Osteocyte (in vitro differentiated cells): Measurements from ENCODE around the gene STX4. TPM values are rescaled to one million over a fixed set of nuclear protein-coding genes. Genes with fewer than 3 reads are reported as not detected.

ENCODE experiments used
- DNase-seq: peaks from one replicate; pipeline ENCODE4 v3.0.0; 2021; ENCODE audit warnings: mixed read lengths; ENCODE audit not compliant: unreplicated experiment; ENCODE audit errors: extremely low spot score
- H3K27ac Mint-ChIP-seq: one replicate; pipeline ENCODE4 v1.8.0; 2021; ENCODE audit warnings: mild to moderate bottlenecking, mixed read lengths; ENCODE audit not compliant: unreplicated experiment
- H3K27me3 Mint-ChIP-seq: one replicate; pipeline ENCODE4 v1.8.0; 2021; ENCODE audit warnings: mixed read lengths; ENCODE audit not compliant: unreplicated experiment
- H3K36me3 Mint-ChIP-seq: one replicate; pipeline ENCODE4 v1.8.0; 2021; ENCODE audit warnings: mixed read lengths; ENCODE audit not compliant: unreplicated experiment
- H3K4me1 Mint-ChIP-seq: one replicate; pipeline ENCODE4 v1.8.0; 2021; ENCODE audit warnings: mixed read lengths; ENCODE audit not compliant: unreplicated experiment
- H3K4me3 Mint-ChIP-seq: one replicate; pipeline ENCODE4 v1.8.0; 2021; ENCODE audit warnings: mild to moderate bottlenecking, moderate library complexity, mixed read lengths; ENCODE audit not compliant: unreplicated experiment
- H3K9me3 Mint-ChIP-seq: one replicate; pipeline ENCODE4 v1.8.0; 2021; ENCODE audit warnings: mixed read lengths; ENCODE audit not compliant: unreplicated experiment
- total RNA-seq: library from RNA; stranded (reverse); gene quantifications from 2 replicates; pipeline ENCODE4 v1.2.1, GENCODE V29; 2021
- TF ChIP-seq, protein P1 (sequence below): fragments of 200-600 bp; sonication (generic); IDR thresholded peaks from 2 replicates; pipeline ENCODE4 v1.5.0; 2021; ENCODE audit warnings: antibody characterized with exemption, mild to moderate bottlenecking, moderate library complexity

The STX4 gene
- total RNA-seq, 1 donor from 2014 or later: 53.4 TPM

DNA sequence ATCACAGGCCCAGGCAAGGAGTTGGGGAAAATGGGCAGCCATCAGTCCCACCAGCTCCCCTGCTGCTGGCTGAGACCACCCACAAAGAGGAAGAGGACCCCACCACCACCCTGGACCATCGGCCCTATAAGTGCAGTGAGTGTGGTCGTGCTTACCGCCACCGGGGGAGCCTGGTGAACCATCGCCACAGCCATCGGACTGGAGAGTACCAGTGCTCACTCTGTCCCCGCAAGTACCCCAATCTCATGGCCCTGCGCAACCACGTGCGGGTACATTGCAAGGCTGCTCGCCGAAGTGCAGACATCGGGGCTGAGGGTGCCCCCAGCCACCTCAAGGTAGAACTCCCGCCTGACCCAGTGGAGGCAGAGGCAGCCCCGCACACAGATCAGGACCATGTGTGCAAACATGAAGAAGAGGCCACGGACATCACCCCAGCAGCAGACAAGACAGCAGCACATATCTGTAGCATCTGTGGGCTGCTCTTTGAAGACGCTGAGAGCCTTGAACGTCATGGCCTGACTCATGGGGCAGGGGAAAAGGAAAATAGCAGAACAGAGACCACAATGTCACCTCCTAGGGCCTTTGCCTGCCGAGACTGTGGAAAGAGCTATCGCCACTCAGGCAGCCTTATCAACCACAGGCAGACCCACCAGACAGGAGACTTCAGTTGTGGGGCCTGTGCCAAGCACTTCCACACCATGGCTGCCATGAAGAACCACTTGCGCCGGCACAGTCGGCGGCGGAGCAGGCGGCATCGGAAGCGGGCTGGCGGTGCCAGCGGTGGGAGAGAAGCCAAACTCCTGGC lies 44.4 kb downstream of the STX4 start:
- TF ChIP-seq, protein P1, sequence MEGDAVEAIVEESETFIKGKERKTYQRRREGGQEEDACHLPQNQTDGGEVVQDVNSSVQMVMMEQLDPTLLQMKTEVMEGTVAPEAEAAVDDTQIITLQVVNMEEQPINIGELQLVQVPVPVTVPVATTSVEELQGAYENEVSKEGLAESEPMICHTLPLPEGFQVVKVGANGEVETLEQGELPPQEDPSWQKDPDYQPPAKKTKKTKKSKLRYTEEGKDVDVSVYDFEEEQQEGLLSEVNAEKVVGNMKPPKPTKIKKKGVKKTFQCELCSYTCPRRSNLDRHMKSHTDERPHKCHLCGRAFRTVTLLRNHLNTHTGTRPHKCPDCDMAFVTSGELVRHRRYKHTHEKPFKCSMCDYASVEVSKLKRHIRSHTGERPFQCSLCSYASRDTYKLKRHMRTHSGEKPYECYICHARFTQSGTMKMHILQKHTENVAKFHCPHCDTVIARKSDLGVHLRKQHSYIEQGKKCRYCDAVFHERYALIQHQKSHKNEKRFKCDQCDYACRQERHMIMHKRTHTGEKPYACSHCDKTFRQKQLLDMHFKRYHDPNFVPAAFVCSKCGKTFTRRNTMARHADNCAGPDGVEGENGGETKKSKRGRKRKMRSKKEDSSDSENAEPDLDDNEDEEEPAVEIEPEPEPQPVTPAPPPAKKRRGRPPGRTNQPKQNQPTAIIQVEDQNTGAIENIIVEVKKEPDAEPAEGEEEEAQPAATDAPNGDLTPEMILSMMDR: no peak
- no peak for DNase-seq
- no peaks in the 10 kb centered on the region for H3K27me3 Mint-ChIP-seq
- no peaks in the 10 kb centered on the region for H3K9me3 Mint-ChIP-seq
- no peak overlapping the region for H3K4me3 Mint-ChIP-seq
- H3K36me3 Mint-ChIP-seq: peaks cover 21% of the 10 kb centered on the region
- no peak overlapping the region for H3K27ac Mint-ChIP-seq
- H3K4me1 Mint-ChIP-seq: peaks cover 12% of the 10 kb centered on the region

DNA sequence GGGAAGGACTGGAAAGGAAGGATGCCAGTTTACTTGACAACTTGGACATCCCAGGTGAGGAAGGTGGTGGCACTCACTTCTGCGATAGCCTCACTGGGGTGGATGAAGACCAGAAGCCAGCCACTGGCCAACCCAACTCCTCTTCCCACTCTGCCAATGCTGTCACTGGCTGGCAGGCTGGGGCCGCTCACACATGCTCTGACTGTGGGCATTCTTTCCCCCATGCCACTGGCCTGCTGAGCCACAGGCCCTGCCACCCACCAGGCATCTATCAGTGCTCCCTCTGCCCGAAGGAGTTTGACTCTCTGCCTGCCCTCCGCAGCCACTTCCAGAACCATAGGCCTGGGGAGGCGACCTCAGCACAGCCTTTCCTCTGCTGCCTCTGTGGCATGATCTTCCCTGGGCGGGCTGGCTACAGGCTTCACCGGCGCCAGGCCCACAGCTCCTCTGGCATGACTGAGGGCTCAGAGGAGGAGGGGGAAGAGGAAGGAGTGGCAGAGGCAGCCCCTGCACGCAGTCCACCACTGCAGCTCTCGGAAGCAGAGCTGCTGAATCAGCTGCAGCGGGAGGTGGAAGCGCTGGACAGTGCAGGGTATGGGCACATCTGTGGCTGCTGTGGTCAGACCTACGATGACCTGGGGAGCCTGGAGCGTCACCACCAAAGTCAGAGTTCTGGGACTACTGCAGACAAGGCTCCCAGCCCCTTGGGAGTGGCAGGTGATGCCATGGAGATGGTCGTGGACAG lies 45.4 kb downstream of the STX4 start:
- H3K4me1 Mint-ChIP-seq: peaks cover 12% of the 10 kb centered on the region
- DNase-seq: no peak
- TF ChIP-seq, protein P1: no peak
- no peak overlapping the region for H3K27ac Mint-ChIP-seq
- H3K36me3 Mint-ChIP-seq: peaks cover 23% of the 10 kb centered on the region
- H3K9me3 Mint-ChIP-seq: no peaks in the 10 kb centered on the region
- H3K27me3 Mint-ChIP-seq: no peaks in the 10 kb centered on the region
- H3K4me3 Mint-ChIP-seq: no peak overlapping the region

DNA sequence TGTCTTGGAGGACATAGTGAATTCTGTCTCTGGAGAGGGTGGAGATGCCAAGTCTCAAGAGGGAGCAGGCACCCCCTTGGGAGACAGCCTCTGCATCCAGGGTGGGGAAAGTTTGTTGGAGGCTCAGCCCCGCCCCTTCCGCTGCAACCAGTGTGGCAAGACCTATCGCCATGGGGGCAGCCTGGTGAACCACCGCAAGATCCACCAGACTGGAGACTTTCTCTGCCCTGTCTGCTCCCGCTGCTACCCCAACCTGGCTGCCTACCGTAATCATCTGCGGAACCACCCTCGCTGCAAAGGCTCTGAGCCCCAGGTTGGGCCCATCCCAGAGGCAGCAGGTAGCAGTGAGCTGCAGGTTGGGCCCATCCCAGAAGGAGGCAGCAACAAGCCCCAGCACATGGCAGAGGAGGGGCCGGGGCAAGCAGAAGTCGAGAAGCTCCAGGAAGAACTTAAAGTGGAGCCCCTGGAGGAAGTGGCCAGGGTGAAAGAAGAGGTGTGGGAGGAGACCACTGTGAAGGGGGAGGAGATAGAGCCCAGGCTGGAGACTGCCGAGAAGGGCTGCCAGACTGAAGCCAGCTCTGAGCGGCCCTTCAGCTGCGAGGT lies 46.1 kb downstream of the STX4 start:
- no peak overlapping the region for H3K27ac Mint-ChIP-seq
- H3K27me3 Mint-ChIP-seq: no peaks in the 10 kb centered on the region
- no peak overlapping the region for H3K4me3 Mint-ChIP-seq
- no peaks in the 10 kb centered on the region for H3K9me3 Mint-ChIP-seq
- TF ChIP-seq, protein P1: no peak
- no peak for DNase-seq
- peaks cover 12% of the 10 kb centered on the region for H3K4me1 Mint-ChIP-seq
- H3K36me3 Mint-ChIP-seq: peaks cover 23% of the 10 kb centered on the region

DNA sequence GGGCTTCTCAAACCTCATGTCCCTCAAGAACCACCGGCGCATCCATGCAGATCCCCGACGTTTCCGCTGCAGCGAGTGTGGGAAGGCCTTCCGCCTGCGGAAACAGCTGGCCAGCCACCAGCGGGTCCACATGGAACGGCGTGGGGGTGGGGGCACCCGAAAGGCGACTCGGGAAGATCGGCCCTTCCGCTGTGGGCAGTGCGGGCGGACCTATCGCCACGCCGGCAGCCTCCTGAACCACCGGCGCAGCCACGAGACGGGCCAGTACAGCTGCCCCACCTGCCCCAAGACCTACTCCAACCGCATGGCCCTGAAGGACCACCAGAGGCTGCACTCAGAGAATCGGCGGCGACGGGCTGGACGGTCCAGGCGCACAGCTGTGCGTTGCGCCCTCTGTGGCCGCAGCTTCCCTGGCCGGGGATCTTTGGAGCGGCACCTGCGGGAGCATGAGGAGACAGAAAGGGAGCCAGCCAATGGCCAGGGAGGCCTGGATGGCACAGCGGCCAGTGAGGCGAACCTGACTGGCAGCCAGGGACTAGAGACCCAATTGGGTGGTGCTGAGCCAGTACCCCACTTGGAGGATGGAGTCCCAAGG lies 46.8 kb downstream of the STX4 start:
- H3K9me3 Mint-ChIP-seq: no peaks in the 10 kb centered on the region
- peaks cover 23% of the 10 kb centered on the region for H3K36me3 Mint-ChIP-seq
- no peak overlapping the region for H3K27ac Mint-ChIP-seq
- DNase-seq: no peak
- TF ChIP-seq, protein P1: no peak
- no peak overlapping the region for H3K4me3 Mint-ChIP-seq
- H3K4me1 Mint-ChIP-seq: peaks cover 5% of the 10 kb centered on the region
- H3K27me3 Mint-ChIP-seq: no peaks in the 10 kb centered on the region
